Liver (tissue), 9 donors: ENCODE data around the gene SAPCD2. TPM values are rescaled to one million over a fixed set of nuclear protein-coding genes. Genes with fewer than 3 reads are reported as not detected.

Experiments used
- DNase-seq: peaks from one replicate; pipeline ENCODE4 v3.0.0-alpha.2; 2017; ENCODE audit warnings: low spot score
- H3K27ac ChIP-seq, 2 donors: one replicate each; pipeline ENCODE4 v1.7.0; 2013; ENCODE audit warnings: inconsistent platforms in 2 of 2, low read length in 2 of 2, control low read depth in 1 of 2, low read depth in 1 of 2, mild to moderate bottlenecking in 1 of 2
- H3K27me3 ChIP-seq, 4 donors: one replicate each; pipeline versions ENCODE4 v1.6.1 to v1.7.0; 2013; ENCODE audit warnings: low read length in 3 of 4, inconsistent platforms in 1 of 4, mild to moderate bottlenecking in 1 of 4, moderate library complexity in 1 of 4; ENCODE audit not compliant: control insufficient read depth in 4 of 4, insufficient read depth in 4 of 4
- H3K36me3 ChIP-seq, 4 donors: one replicate each; pipeline versions ENCODE4 v1.6.1 to v1.7.0; 2013; ENCODE audit warnings: low read length in 3 of 4, mild to moderate bottlenecking in 3 of 4, low read depth in 1 of 4, moderate library complexity in 1 of 4; ENCODE audit not compliant: control insufficient read depth in 4 of 4, insufficient read depth in 3 of 4
- H3K4me1 ChIP-seq, 4 donors: one replicate each; pipeline versions ENCODE4 v1.6.1 to v1.7.0; 2013; ENCODE audit warnings: low read length in 3 of 4, mild to moderate bottlenecking in 3 of 4, moderate library complexity in 1 of 4; ENCODE audit not compliant: control insufficient read depth in 4 of 4, insufficient read depth in 4 of 4
- H3K4me3 ChIP-seq, 3 donors: one replicate each; pipeline versions ENCODE4 v1.6.1 to v1.7.0; 2013; ENCODE audit warnings: low read length in 3 of 3, control low read depth in 1 of 3, low read depth in 1 of 3, mild to moderate bottlenecking in 1 of 3
- H3K9ac ChIP-seq, 2 donors: one replicate each; pipeline ENCODE4 v1.7.0; 2013; ENCODE audit warnings: low read length in 2 of 2, mild to moderate bottlenecking in 2 of 2, moderate library complexity in 2 of 2, control low read depth in 1 of 2, low read depth in 1 of 2
- H3K9me3 ChIP-seq, 4 donors: one replicate each; pipeline versions ENCODE4 v1.6.1 to v1.7.0; 2013; ENCODE audit warnings: low read length in 3 of 4; ENCODE audit not compliant: control insufficient read depth in 4 of 4
- FOXA1 ChIP-seq: IDR thresholded peaks from 2 replicates; pipeline ENCODE4 v1.6.1; 2016; ENCODE audit warnings: antibody characterized with exemption
- FOXA2 ChIP-seq: IDR thresholded peaks from 2 replicates; pipeline ENCODE4 v1.6.1; 2016; ENCODE audit warnings: antibody characterized with exemption
- GABPA ChIP-seq, 2 donors: IDR thresholded peaks in 1 of 2; conservative IDR thresholded peaks in 1 of 2; 2 replicates each; pipeline ENCODE4 v1.6.1; 2016; ENCODE audit warnings: antibody characterized with exemption in 2 of 2, mild to moderate bottlenecking in 1 of 2, moderate library complexity in 1 of 2
- HNF4A ChIP-seq, 2 donors: conservative IDR thresholded peaks; 2 replicates each; pipeline ENCODE4 v1.6.1; 2016; ENCODE audit warnings: antibody characterized with exemption in 2 of 2, mild to moderate bottlenecking in 2 of 2
- HNF4G ChIP-seq: IDR thresholded peaks from 2 replicates; pipeline ENCODE4 v1.6.1; 2016; ENCODE audit warnings: antibody characterized with exemption
- JUND ChIP-seq, 2 donors: IDR thresholded peaks; 2 replicates each; pipeline ENCODE4 v1.6.1; 2016; ENCODE audit warnings: antibody characterized with exemption in 2 of 2
- MAX ChIP-seq: IDR thresholded peaks from 2 replicates; pipeline ENCODE4 v1.6.1; 2016; ENCODE audit warnings: antibody characterized with exemption
- NR2F2 ChIP-seq: IDR thresholded peaks from 2 replicates; pipeline ENCODE4 v1.6.1; 2016; ENCODE audit warnings: antibody characterized with exemption
- RAD21 ChIP-seq, 2 donors: IDR thresholded peaks; 2 replicates each; pipeline ENCODE4 v1.6.1; 2016; ENCODE audit warnings: antibody characterized with exemption in 2 of 2, mild to moderate bottlenecking in 2 of 2
- REST ChIP-seq: IDR thresholded peaks from 2 replicates; pipeline ENCODE4 v1.6.1; 2016; ENCODE audit warnings: antibody characterized with exemption, mild to moderate bottlenecking
- RXRA ChIP-seq, 2 donors: IDR thresholded peaks; 2 replicates each; pipeline ENCODE4 v1.6.1; 2017 to 2018; ENCODE audit warnings: antibody characterized with exemption in 2 of 2, mild to moderate bottlenecking in 1 of 2
- SP1 ChIP-seq: IDR thresholded peaks from 2 replicates; pipeline ENCODE4 v1.6.1; 2018; ENCODE audit warnings: antibody characterized with exemption, mild to moderate bottlenecking
- TAF1 ChIP-seq: conservative IDR thresholded peaks from 2 replicates; pipeline ENCODE4 v1.6.1; 2016; ENCODE audit warnings: antibody characterized with exemption, mild to moderate bottlenecking
- YY1 ChIP-seq: IDR thresholded peaks from 2 replicates; pipeline ENCODE4 v1.6.1; 2016; ENCODE audit warnings: antibody characterized with exemption, mild to moderate bottlenecking
- ZBTB33 ChIP-seq: IDR thresholded peaks from 2 replicates; pipeline ENCODE4 v1.6.1; 2016; ENCODE audit warnings: antibody characterized with exemption
- WGBS: extraction: QIAGEN DNeasy Blood & Tissue Kit; methylation state at CpG from one replicate; pipeline ENCODE4 v1.1.7; 2013; 5-methylcytosine and 5-hydroxymethylcytosine counted together
- polyA plus RNA-seq, 2 donors: library from polyadenylated mRNA; stranded (reverse) in 1 of 2; unstranded in 1 of 2; fragments of 200-250 nt in 1 of 2; fragments of >200 nt in 1 of 2; fragmentation: Nextera tagmentation in 1 of 2; extraction: Ambion mirVana in 1 of 2; gene quantifications; one replicate each; pipeline versions ENCODE4 v1.2.1 to v1.2.3, GENCODE V29; 2013 to 2015
- total RNA-seq, 2 donors: library from RNA; depleted of rRNA; stranded (reverse); fragments of >200 nt; gene quantifications; one replicate each; pipeline ENCODE4 v1.2.3, GENCODE V29; 2014
- TF ChIP-seq, protein P1 (sequence below): fragments of 150-350 bp; IDR thresholded peaks from 2 replicates; pipeline ENCODE4 v1.5.1; 2017; ENCODE audit warnings: improper control_type of control experiment, low read depth, low read length; ENCODE audit not compliant: missing input control
- donor health status: healthy.
- donor health status: healthy.
- donor health status: healthy.
- donor health status: healthy.
- donor health status: healthy.

SAPCD2 gene
- total and polyA plus RNA-seq, 4 donors = 0.06 to 1.8 (median 0.23) TPM

DNA sequence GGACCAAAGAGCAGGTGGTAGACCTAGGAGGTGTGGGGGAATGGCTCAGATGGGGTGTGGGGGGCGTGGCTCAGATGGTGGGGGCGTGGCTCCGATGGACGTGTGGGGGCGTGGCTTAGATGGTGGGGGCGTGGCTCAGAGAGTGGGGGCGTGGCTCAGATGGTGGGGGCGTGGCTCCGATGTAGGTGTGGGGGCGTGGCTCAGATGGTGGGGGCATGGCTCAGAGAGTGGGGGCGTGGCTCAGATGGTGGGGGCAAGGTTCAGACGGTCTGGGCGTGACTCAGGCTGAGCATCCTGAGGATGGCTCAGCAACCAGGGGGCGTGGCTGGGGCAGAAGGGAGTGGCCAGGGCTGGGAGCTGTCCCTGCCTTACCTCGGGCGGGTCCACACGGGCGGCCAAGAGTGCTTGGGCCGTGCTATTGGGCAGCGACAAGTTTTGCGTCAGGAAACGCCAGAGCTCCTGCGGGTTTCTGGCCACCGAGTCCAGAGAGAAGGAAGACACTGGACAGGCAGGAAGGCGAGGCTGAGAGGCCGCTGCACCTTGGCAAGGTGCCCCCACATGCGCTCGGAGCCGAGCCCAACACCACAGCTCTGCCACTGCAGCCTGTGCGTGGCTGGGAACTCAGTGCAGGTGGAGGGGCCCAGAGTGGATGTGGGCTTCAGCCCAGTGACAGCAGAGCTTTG lies 48.2 kb downstream of the SAPCD2 start:
- Histone ChIP-seq H3K27ac (no peak overlapping the region), H3K9ac (no peak overlapping the region), H3K36me3 (peaks cover 0 to 7% (median 1%) of the 10 kb centered on the region in 4 donors), H3K4me1 (peaks cover 25 to 49% (median 37%) of the 10 kb centered on the region in 4 donors), H3K4me3 (no peak overlapping the region), H3K27me3 (no peaks in the 10 kb centered on the region), H3K9me3 (no peaks in the 10 kb centered on the region)
- DNase-seq = peak; percentile 51
- 32% methylated on average over 30 of the region's 30 CpGs for WGBS
- TF ChIP-seq SP1 (peak; percentile 64), ZBTB33 (no peak), RXRA (IDR thresholded peaks at IDR 0.05) (peak; percentile 51 to 69), HNF4A (conservative IDR thresholded peaks at IDR 0.05) (peak; percentile 59 to 71), REST (peak; percentile 55)

DNA sequence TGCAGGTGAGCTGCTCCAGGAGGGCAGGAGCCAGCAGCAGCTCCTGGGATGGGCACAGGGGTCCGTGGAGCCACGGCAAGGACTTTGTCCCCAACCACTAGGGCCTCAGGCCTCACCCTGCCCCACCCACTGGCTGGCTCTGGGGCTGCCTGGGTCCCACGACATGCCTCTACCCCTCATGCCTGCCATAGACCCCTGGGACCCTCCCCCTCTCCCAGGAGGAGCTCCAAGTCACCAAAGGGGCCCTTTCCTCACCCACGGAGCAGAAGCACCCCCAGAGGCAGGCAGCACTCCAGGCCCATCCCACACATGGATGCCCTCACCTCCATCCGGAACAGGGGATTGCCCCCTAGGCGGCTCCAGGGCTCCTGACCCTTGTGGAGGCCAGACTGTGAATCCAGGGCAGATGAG lies 48.8 kb downstream of the SAPCD2 start:
- Histone ChIP-seq H3K4me1 (peaks cover 20 to 43% (median 33%) of the 10 kb centered on the region in 4 donors), H3K9me3 (no peaks in the 10 kb centered on the region), H3K27ac (no peak overlapping the region), H3K9ac (no peak overlapping the region), H3K4me3 (no peak overlapping the region), H3K36me3 (peaks cover 0 to 11% (median 4%) of the 10 kb centered on the region in 4 donors), H3K27me3 (no peaks in the 10 kb centered on the region)
- TF ChIP-seq JUND (IDR thresholded peaks at IDR 0.05) = no peak
- TF ChIP-seq TAF1 = no peak
- TF ChIP-seq FOXA2 = no peak
- TF ChIP-seq YY1 = no peak
- TF ChIP-seq ZBTB33 = no peak
- no peak for TF ChIP-seq RXRA (IDR thresholded peaks at IDR 0.05)
- TF ChIP-seq MAX = no peak
- TF ChIP-seq FOXA1 = no peak
- TF ChIP-seq REST = no peak
- TF ChIP-seq NR2F2 = no peak
- no peak for TF ChIP-seq SP1
- TF ChIP-seq RAD21 (IDR thresholded peaks at IDR 0.05) = no peak
- TF ChIP-seq HNF4G = no peak
- TF ChIP-seq HNF4A (conservative IDR thresholded peaks at IDR 0.05) = no peak
- TF ChIP-seq GABPA (IDR thresholded peaks at IDR 0.05 in 1 of 2, conservative IDR thresholded peaks at IDR 0.05 in 1 of 2) = no peak
- TF ChIP-seq, protein P1, sequence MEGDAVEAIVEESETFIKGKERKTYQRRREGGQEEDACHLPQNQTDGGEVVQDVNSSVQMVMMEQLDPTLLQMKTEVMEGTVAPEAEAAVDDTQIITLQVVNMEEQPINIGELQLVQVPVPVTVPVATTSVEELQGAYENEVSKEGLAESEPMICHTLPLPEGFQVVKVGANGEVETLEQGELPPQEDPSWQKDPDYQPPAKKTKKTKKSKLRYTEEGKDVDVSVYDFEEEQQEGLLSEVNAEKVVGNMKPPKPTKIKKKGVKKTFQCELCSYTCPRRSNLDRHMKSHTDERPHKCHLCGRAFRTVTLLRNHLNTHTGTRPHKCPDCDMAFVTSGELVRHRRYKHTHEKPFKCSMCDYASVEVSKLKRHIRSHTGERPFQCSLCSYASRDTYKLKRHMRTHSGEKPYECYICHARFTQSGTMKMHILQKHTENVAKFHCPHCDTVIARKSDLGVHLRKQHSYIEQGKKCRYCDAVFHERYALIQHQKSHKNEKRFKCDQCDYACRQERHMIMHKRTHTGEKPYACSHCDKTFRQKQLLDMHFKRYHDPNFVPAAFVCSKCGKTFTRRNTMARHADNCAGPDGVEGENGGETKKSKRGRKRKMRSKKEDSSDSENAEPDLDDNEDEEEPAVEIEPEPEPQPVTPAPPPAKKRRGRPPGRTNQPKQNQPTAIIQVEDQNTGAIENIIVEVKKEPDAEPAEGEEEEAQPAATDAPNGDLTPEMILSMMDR = no peak
- WGBS = 89% methylated on average over 6 of the region's 6 CpGs
- DNase-seq = no peak
